Measurements from ENCODE around the gene IFI27. TPM values are rescaled to one million over a fixed set of nuclear protein-coding genes. Genes with fewer than 3 reads are reported as not detected.

The IFI27 gene
- total RNA-seq, 1 experiment from 2014 or later: 4.3 TPM

- CTCF ChIA-PET: no interaction called here
- BruUV-seq (replicated peaks): no TSS peak
Measured at GRCh38 chr14:94104731-94105130, 5.8 kb upstream of the IFI27 start.

GRCh38 chr14:94109915-94110250, 653 bp upstream of the IFI27 start:
- Histone ChIP-seq H2AFZ (ENCODE audit: low read length) (no peak overlapping the region), H3K27ac (ENCODE audit: low read length) (no peak overlapping the region), H3F3A (ENCODE audit: low read length, unreplicated experiment) (no peaks in the 10 kb centered on the region), H3K79me2 (ENCODE audit: low read length) (no peaks in the 10 kb centered on the region), H3K4me2 (ENCODE audit: low read length) (no peak overlapping the region), H3K9ac (ENCODE audit: low read length) (no peak overlapping the region), H3K27me3 (ENCODE audit: low read length) (no peaks in the 10 kb centered on the region), H3K9me3 (ENCODE audit: low read length) (no peaks in the 10 kb centered on the region), H3K36me3 (ENCODE audit: low read depth, low read length) (no peaks in the 10 kb centered on the region), H3K4me1 (ENCODE audit: insufficient read depth, low read length) (no peaks in the 10 kb centered on the region; the same call in 1 of the 2 replicates), H4K20me1 (ENCODE audit: low read length) (no peaks in the 10 kb centered on the region), H3K9me2 (replicated peaks; ENCODE audit: low read length) (no peaks in the 10 kb centered on the region), H3K4me3 (ENCODE audit: low read length) (no peak overlapping the region)
- DNase-seq: no peak
- ChIA-PET CTCF (no interaction called here), POLR2A (ENCODE audit: unreplicated experiment) (interaction anchor here (0.6 kb wide), 1 partner anchor 44 kb away, joined by 3 read pairs; no protein-coding TSS in a partner anchor)
- TF ChIP-seq EZH2phosphoT487 (IDR thresholded peaks at IDR 0.05; ENCODE audit: borderline replicate concordance, low read length) (no peak), CTCF (conservative IDR thresholded peaks at IDR 0.05; ENCODE audit: low read depth, low read length) (no peak), EZH2 (IDR thresholded peaks at IDR 0.05; ENCODE audit: low read length, unreplicated experiment) (no peak)
- ATAC-seq: no peak
- no TSS peak for BruUV-seq (replicated peaks)
- intact Hi-C loops (cut with micrococcal nuclease): no loop called here

More at GRCh38 chr14:94104731-94105130, 5.8 kb upstream of the IFI27 start:
- no peak overlapping the region for H3K9ac ChIP-seq (ENCODE audit: low read length)
- H3K27ac ChIP-seq (ENCODE audit: low read length): no peak overlapping the region
- TF ChIP-seq EZH2 (IDR thresholded peaks at IDR 0.05; ENCODE audit: low read length, unreplicated experiment) (no peak), EZH2phosphoT487 (IDR thresholded peaks at IDR 0.05; ENCODE audit: borderline replicate concordance, low read length) (no peak), CTCF (conservative IDR thresholded peaks at IDR 0.05; ENCODE audit: low read depth, low read length) (no peak)
- no peak for DNase-seq
- no peaks in the 10 kb centered on the region for H3K9me3 ChIP-seq (ENCODE audit: low read length)
- no peak overlapping the region for H3K4me2 ChIP-seq (ENCODE audit: low read length)
- no peak overlapping the region for H2AFZ ChIP-seq (ENCODE audit: low read length)
- H3K36me3 ChIP-seq (ENCODE audit: low read depth, low read length): no peaks in the 10 kb centered on the region
- H3K4me1 ChIP-seq (ENCODE audit: insufficient read depth, low read length): no peaks in the 10 kb centered on the region
- no peaks in the 10 kb centered on the region for H3F3A ChIP-seq (ENCODE audit: low read length, unreplicated experiment)
- intact Hi-C loops (cut with micrococcal nuclease): no loop called here
- no peak for ATAC-seq
- H3K9me2 ChIP-seq (replicated peaks; ENCODE audit: low read length): no peaks in the 10 kb centered on the region
- H3K27me3 ChIP-seq (ENCODE audit: low read length): no peaks in the 10 kb centered on the region
- H3K79me2 ChIP-seq (ENCODE audit: low read length): no peaks in the 10 kb centered on the region
- POLR2A ChIA-PET (ENCODE audit: unreplicated experiment): no interaction called here
- no peaks in the 10 kb centered on the region for H4K20me1 ChIP-seq (ENCODE audit: low read length)
- H3K4me3 ChIP-seq (ENCODE audit: low read length): no peak overlapping the region

- no peaks in the 10 kb centered on the region for H3F3A ChIP-seq (ENCODE audit: low read length, unreplicated experiment)
- no peaks in the 10 kb centered on the region for H3K9me2 ChIP-seq (replicated peaks; ENCODE audit: low read length)
- no peaks in the 10 kb centered on the region; the same call in 1 of the 2 replicates for H3K4me1 ChIP-seq (ENCODE audit: insufficient read depth, low read length)
- H4K20me1 ChIP-seq (ENCODE audit: low read length): no peaks in the 10 kb centered on the region
- H3K79me2 ChIP-seq (ENCODE audit: low read length): no peaks in the 10 kb centered on the region
- no peaks in the 10 kb centered on the region for H3K36me3 ChIP-seq (ENCODE audit: low read depth, low read length)
- no peak for DNase-seq
- H3K4me3 ChIP-seq (ENCODE audit: low read length): no peak overlapping the region
- H2AFZ ChIP-seq (ENCODE audit: low read length): no peak overlapping the region
- POLR2A ChIA-PET (ENCODE audit: unreplicated experiment): no interaction called here
- no TSS peak for BruUV-seq (replicated peaks)
- no peak overlapping the region for H3K4me2 ChIP-seq (ENCODE audit: low read length)
- intact Hi-C loops (cut with micrococcal nuclease): no loop called here
- no peak for ATAC-seq
- CTCF ChIA-PET: no interaction called here
- H3K27me3 ChIP-seq (ENCODE audit: low read length): peaks cover 3% of the 10 kb centered on the region
- TF ChIP-seq EZH2 (IDR thresholded peaks at IDR 0.05; ENCODE audit: low read length, unreplicated experiment) (no peak), CTCF (conservative IDR thresholded peaks at IDR 0.05; ENCODE audit: low read depth, low read length) (no peak), EZH2phosphoT487 (IDR thresholded peaks at IDR 0.05; ENCODE audit: borderline replicate concordance, low read length) (no peak)
- H3K9ac ChIP-seq (ENCODE audit: low read length): no peak overlapping the region
- H3K27ac ChIP-seq (ENCODE audit: low read length): no peak overlapping the region
- H3K9me3 ChIP-seq (ENCODE audit: low read length): no peaks in the 10 kb centered on the region
Measured at GRCh38 chr14:94111276-94112095, 950 bp downstream of the IFI27 start.

Data from PC-3 (cell line).